Measurements from ENCODE around the gene PRDM16.

The PRDM16 gene

DNA sequence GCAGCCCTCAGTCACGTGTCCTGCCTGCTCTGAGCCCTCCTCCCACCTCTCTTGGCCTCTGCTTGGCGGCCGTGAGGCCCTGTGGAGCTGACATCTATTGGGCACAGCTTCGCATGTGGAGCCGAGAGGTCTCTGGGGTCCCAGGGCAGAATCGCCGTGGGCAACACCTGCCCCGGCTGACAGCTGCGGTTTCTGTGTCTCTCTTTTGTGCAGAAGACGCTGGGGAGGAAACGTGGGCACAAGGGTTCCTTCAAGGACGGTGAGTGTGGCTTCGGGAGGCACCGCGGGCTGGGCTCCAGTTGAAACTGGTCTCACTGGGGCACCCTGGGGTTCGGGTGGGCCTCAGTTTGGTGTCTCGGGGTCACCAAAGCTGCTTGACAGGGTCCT lies 396.9 kb downstream of the PRDM16 start:
- H3K27ac ChIP-seq (ENCODE audit: low read length): no peak overlapping the region

GRCh38 chr1:3466366-3467075 lies 397.5 kb downstream of the PRDM16 start:
- peaks cover 0 to under 1% of the 10 kb centered on the region in 2 donors for H3K27me3 ChIP-seq (ENCODE audit: control insufficient read depth in 1 of 2, insufficient read depth in 2 of 2, low read length in 2 of 2)
- no peak overlapping the region for H3K9ac ChIP-seq (ENCODE audit: low read length in 2 of 2)
- no peaks in the 10 kb centered on the region for H3K9me3 ChIP-seq (ENCODE audit: control insufficient read depth in 2 of 2, low read length in 2 of 2)
- no peak overlapping the region for H3K4me3 ChIP-seq (ENCODE audit: low read length in 2 of 2)
- peaks cover 2% of the 10 kb centered on the region for H3K4me1 ChIP-seq (ENCODE audit: control insufficient read depth, insufficient read depth, low read length)
- no peak overlapping the region for H3K27ac ChIP-seq (ENCODE audit: low read length)
- no peaks in the 10 kb centered on the region for H3K36me3 ChIP-seq (ENCODE audit: control insufficient read depth in 2 of 2, insufficient read depth in 2 of 2, low read length in 2 of 2)

More for the DNA sequence above, 396.9 kb downstream of the PRDM16 start:
- Histone ChIP-seq H3K4me1 (ENCODE audit: control insufficient read depth, insufficient read depth, low read length) (peaks cover 2% of the 10 kb centered on the region), H3K36me3 (ENCODE audit: control insufficient read depth in 2 of 2, insufficient read depth in 2 of 2, low read length in 2 of 2) (no peaks in the 10 kb centered on the region), H3K4me3 (ENCODE audit: low read length in 2 of 2) (no peak overlapping the region), H3K9ac (ENCODE audit: low read length in 2 of 2) (no peak overlapping the region), H3K9me3 (ENCODE audit: control insufficient read depth in 2 of 2, low read length in 2 of 2) (no peaks in the 10 kb centered on the region), H3K27me3 (ENCODE audit: control insufficient read depth in 1 of 2, insufficient read depth in 2 of 2, low read length in 2 of 2) (no peaks in the 10 kb centered on the region)

- H3K27me3 ChIP-seq (ENCODE audit: control insufficient read depth in 1 of 2, insufficient read depth in 2 of 2, low read length in 2 of 2): peaks cover 0 to 2% of the 10 kb centered on the region in 2 donors
- peaks cover 2% of the 10 kb centered on the region for H3K4me1 ChIP-seq (ENCODE audit: control insufficient read depth, insufficient read depth, low read length)
Observed at GRCh38 chr1:3467096-3468036, 398.4 kb downstream of the PRDM16 start.

DNA sequence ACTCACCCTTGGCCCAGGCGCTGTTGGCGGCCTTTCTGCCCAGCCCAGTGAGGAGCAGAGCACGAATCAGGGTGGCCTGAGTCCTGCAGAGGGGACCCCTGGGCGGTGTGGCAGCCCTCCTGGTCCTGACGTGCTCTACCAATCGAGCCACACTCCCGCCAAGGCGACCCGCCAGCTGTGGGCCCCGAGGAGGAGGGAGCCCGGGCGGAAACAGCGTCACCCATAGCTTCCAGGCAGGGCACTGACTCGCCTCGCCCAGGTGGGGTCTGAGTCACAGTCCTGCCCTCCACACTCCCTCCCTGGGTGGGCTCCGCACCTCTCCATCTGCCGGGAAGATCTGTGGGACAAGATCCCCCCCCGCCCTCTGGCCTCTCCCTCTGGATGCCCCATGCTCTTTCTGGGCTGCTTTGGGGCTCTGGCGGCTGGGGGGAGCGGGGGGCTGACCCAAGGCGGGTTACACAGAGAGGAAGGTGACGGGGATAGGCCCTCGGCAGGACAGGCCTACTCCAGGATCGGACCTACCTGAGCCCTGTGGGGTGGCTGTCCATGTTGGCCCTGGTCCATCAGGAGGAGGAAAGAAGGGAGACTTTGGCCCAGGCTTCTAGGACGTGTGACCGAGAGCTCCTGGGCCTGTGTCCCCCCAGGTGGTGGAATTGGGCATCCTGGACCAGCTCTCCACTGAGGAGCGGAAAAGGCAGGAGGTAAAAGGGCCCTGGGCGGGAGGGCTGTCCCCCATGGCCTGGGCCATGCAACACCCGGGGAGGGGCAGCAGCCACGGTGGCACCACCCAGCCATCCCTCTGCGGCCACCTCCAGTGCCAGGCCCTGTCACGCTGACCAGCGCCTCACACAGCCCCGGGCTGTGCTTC lies 399.5 kb downstream of the PRDM16 start:
- Histone ChIP-seq H3K4me1 (ENCODE audit: control insufficient read depth, insufficient read depth, low read length) (peaks cover 2% of the 10 kb centered on the region), H3K27me3 (ENCODE audit: control insufficient read depth in 1 of 2, insufficient read depth in 2 of 2, low read length in 2 of 2) (peaks cover 0 to 2% of the 10 kb centered on the region in 2 donors), H3K27ac (ENCODE audit: low read length) (no peak overlapping the region)

More at GRCh38 chr1:3467096-3468036, 398.4 kb downstream of the PRDM16 start:
- Histone ChIP-seq H3K4me3 (ENCODE audit: low read length in 2 of 2) (no peak overlapping the region), H3K36me3 (ENCODE audit: control insufficient read depth in 2 of 2, insufficient read depth in 2 of 2, low read length in 2 of 2) (no peaks in the 10 kb centered on the region), H3K27ac (ENCODE audit: low read length) (no peak overlapping the region), H3K9me3 (ENCODE audit: control insufficient read depth in 2 of 2, low read length in 2 of 2) (no peaks in the 10 kb centered on the region), H3K9ac (ENCODE audit: low read length in 2 of 2) (no peak overlapping the region)

GRCh38 chr1:3469104-3469848 lies 400.3 kb downstream of the PRDM16 start:
- no peak overlapping the region for H3K9ac ChIP-seq (ENCODE audit: low read length in 2 of 2)
- H3K36me3 ChIP-seq (ENCODE audit: control insufficient read depth in 2 of 2, insufficient read depth in 2 of 2, low read length in 2 of 2): no peaks in the 10 kb centered on the region
- no peak overlapping the region for H3K27ac ChIP-seq (ENCODE audit: low read length)
- no peak overlapping the region for H3K4me3 ChIP-seq (ENCODE audit: low read length in 2 of 2)
- peaks cover 2% of the 10 kb centered on the region for H3K4me1 ChIP-seq (ENCODE audit: control insufficient read depth, insufficient read depth, low read length)
- no peaks in the 10 kb centered on the region for H3K9me3 ChIP-seq (ENCODE audit: control insufficient read depth in 2 of 2, low read length in 2 of 2)
- peaks cover 2 to 4% of the 10 kb centered on the region in 2 donors for H3K27me3 ChIP-seq (ENCODE audit: control insufficient read depth in 1 of 2, insufficient read depth in 2 of 2, low read length in 2 of 2)

More for the DNA sequence above, 399.5 kb downstream of the PRDM16 start:
- Histone ChIP-seq H3K9me3 (ENCODE audit: control insufficient read depth in 2 of 2, low read length in 2 of 2) (no peaks in the 10 kb centered on the region), H3K4me3 (ENCODE audit: low read length in 2 of 2) (no peak overlapping the region), H3K36me3 (ENCODE audit: control insufficient read depth in 2 of 2, insufficient read depth in 2 of 2, low read length in 2 of 2) (no peaks in the 10 kb centered on the region), H3K9ac (ENCODE audit: low read length in 2 of 2) (no peak overlapping the region)

DNA sequence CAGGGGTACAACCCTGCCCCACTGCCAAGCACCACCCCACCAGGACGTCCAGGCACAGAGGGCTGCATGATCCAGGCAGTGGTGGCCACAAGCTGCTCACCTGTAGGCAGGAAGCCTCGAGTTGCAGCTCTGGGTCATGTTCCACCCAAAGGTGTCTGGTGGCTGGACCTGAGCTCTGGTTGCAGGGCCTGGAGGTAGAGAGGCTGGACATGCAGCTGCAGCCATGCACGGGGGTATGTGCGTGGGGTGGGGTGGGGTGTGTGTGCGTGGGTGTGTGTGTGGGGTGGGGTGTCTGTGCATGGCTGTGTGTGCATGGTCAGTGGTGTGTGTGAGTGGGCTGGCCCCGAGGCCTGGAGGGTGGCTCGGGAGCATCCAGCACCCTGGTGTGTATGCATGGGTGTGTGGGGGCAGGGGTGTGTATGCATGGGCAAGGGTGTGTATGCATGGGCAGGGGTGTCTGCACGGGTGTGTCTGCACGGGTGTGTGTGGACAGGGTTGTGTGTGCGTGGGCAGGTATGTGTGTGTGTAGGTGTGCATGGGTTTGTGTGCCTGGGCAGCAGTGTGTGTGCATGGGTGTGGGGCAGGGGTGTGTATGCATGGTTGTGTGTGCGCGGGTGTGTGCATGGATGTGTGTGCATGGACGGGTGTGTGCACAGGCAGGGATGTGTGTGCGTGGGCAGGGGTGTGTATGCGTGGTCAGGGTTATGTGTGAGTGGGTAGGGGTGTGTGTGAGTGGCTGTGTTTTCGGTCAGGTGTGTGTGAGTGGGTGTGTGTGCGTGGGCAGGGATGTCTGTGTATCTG lies 401.0 kb downstream of the PRDM16 start:
- Histone ChIP-seq H3K36me3 (ENCODE audit: control insufficient read depth in 2 of 2, insufficient read depth in 2 of 2, low read length in 2 of 2) (no peaks in the 10 kb centered on the region), H3K9me3 (ENCODE audit: control insufficient read depth in 2 of 2, low read length in 2 of 2) (no peaks in the 10 kb centered on the region), H3K27ac (ENCODE audit: low read length) (no peak overlapping the region), H3K9ac (ENCODE audit: low read length in 2 of 2) (no peak overlapping the region), H3K4me3 (ENCODE audit: low read length in 2 of 2) (no peak overlapping the region), H3K27me3 (ENCODE audit: control insufficient read depth in 1 of 2, insufficient read depth in 2 of 2, low read length in 2 of 2) (peaks cover 2 to 4% of the 10 kb centered on the region in 2 donors), H3K4me1 (ENCODE audit: control insufficient read depth, insufficient read depth, low read length) (peaks cover 2% of the 10 kb centered on the region)

DNA sequence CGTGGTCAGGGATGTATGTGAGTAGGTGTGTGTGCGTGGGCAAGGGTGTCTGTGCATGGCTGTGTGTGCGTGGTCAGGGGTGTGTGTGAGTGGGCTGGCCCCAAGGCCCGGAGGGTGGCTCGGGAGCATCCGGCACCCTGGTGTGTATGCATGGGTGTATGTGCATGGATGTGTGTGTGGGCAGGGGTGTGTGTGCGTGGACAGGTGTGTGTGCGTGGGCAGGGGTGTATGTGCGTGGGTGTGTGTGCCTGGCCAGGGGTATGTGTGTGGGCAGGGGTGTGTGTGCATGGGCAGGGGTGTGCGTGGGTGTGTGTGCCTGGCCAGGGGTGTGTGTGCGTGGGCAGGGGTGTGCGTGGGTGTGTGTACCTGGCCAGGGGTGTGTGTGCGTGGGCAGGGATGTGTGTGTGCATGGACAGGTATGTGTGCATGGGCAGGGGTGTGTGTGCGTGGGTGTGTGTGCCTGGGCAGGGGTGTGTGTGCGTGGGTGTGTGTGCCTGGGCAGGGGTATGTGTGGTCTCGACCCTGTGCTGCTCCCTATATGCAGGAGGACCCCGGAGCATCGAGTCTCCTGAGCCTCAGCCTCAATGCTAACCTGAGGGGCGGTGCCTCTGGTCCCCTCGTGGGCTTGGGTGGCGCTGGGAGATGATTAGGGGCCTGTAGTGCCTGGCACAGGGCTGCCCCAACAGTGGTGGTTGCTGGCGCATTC lies 401.8 kb downstream of the PRDM16 start:
- peaks cover 2% of the 10 kb centered on the region for H3K4me1 ChIP-seq (ENCODE audit: control insufficient read depth, insufficient read depth, low read length)
- H3K27me3 ChIP-seq (ENCODE audit: control insufficient read depth in 1 of 2, insufficient read depth in 2 of 2, low read length in 2 of 2): peaks cover 2 to 4% of the 10 kb centered on the region in 2 donors
- no peaks in the 10 kb centered on the region for H3K9me3 ChIP-seq (ENCODE audit: control insufficient read depth in 2 of 2, low read length in 2 of 2)
- no peak overlapping the region for H3K4me3 ChIP-seq (ENCODE audit: low read length in 2 of 2)
- no peak overlapping the region for H3K27ac ChIP-seq (ENCODE audit: low read length)
- H3K36me3 ChIP-seq (ENCODE audit: control insufficient read depth in 2 of 2, insufficient read depth in 2 of 2, low read length in 2 of 2): no peaks in the 10 kb centered on the region
- H3K9ac ChIP-seq (ENCODE audit: low read length in 2 of 2): no peak overlapping the region

- Histone ChIP-seq H3K4me3 (ENCODE audit: low read length in 2 of 2) (no peak overlapping the region), H3K27ac (ENCODE audit: low read length) (no peak overlapping the region), H3K27me3 (ENCODE audit: control insufficient read depth in 1 of 2, insufficient read depth in 2 of 2, low read length in 2 of 2) (peaks cover 2 to 6% of the 10 kb centered on the region in 2 donors), H3K9ac (ENCODE audit: low read length in 2 of 2) (no peak overlapping the region), H3K9me3 (ENCODE audit: control insufficient read depth in 2 of 2, low read length in 2 of 2) (no peaks in the 10 kb centered on the region), H3K4me1 (ENCODE audit: control insufficient read depth, insufficient read depth, low read length) (peaks cover 2% of the 10 kb centered on the region), H3K36me3 (ENCODE audit: control insufficient read depth in 2 of 2, insufficient read depth in 2 of 2, low read length in 2 of 2) (no peaks in the 10 kb centered on the region)
Observed at GRCh38 chr1:3471356-3472087, 402.5 kb downstream of the PRDM16 start.
